Body of pancreas (tissue), 4 donors: ENCODE measurements around the gene SIL1. TPM values are rescaled to one million over a fixed set of nuclear protein-coding genes. Genes with fewer than 3 reads are reported as not detected.

Experiments
- ATAC-seq: fragments of 150-250 bp; one replicate; pipeline ENCODE4 v1.9.1; 2016
- DNase-seq, 4 donors: peaks; one replicate each; pipeline ENCODE4 v3.0.0-alpha.2; 2019
- H3K27ac ChIP-seq, 4 donors: fragments of 200-600 bp; sonication (generic); 1 replicate in 3 of 4; 2 replicates in 1 of 4; pipeline versions ENCODE4 v1.5.1 to v1.6.1; 2016 to 2019; ENCODE audit warnings: mild to moderate bottlenecking in 1 of 4, mixed read lengths in 1 of 4, moderate library complexity in 1 of 4
- H3K27me3 ChIP-seq, 2 donors: fragments of 200-600 bp; sonication (generic); one replicate each; pipeline ENCODE4 v1.6.0; 2016; ENCODE audit warnings: mild to moderate bottlenecking in 1 of 2
- H3K36me3 ChIP-seq, 2 donors: fragments of 200-600 bp; sonication (generic); replicated peaks in 1 of 2; 2 replicates each; pipeline ENCODE4 v1.5.1; 2016; ENCODE audit warnings: low read depth in 2 of 2; ENCODE audit not compliant: insufficient read depth in 1 of 2
- H3K4me1 ChIP-seq: fragments of 200-600 bp; sonication (generic); one replicate; pipeline ENCODE4 v1.6.0; 2016
- H3K4me3 ChIP-seq, 2 donors: fragments of 200-600 bp; sonication (generic); 1 replicate in 1 of 2; 2 replicates in 1 of 2; pipeline ENCODE4 v1.5.1; 2016 to 2019
- H3K9me3 ChIP-seq, 3 donors: fragments of 200-600 bp; sonication (generic); 1 replicate in 2 of 3; 2 replicates in 1 of 3; pipeline ENCODE4 v1.5.1; 2016
- POLR2A ChIP-seq, 3 donors: fragments of 450-650 bp; IDR thresholded peaks; one replicate each; pipeline ENCODE4 v1.6.1; 2016; ENCODE audit warnings: antibody characterized with exemption in 3 of 3, mild to moderate bottlenecking in 2 of 3
- WGBS, 2 donors: methylation state at CpG; one replicate each; pipeline ENCODE4 v1.1.5; 2017; 5-methylcytosine and 5-hydroxymethylcytosine counted together
- intact Hi-C: fragments of 100-400 bp; cut with DNase I; formaldehyde crosslinking; loops from one replicate; pipeline ENCODE4 v1.15.1; 2023
- total RNA-seq, 2 donors: library from RNA; depleted of rRNA; stranded (reverse); fragments of >200 nt; gene quantifications; one replicate each; pipeline ENCODE4 v1.1.0, GENCODE V29; 2016
- TF ChIP-seq, protein P1 (sequence below), 7 experiments: fragments of 450-650 bp in 4 of 7; fragments of 200-600 bp in 3 of 7; sonication (generic) in 3 of 7; IDR thresholded peaks; one replicate each; pipeline ENCODE4 v1.5.1; 2016 to 2019; ENCODE audit warnings: antibody characterized with exemption in 7 of 7

The SIL1 gene
- total RNA-seq, 2 donors from 2014 or later = 57.6 to 124 TPM

DNA sequence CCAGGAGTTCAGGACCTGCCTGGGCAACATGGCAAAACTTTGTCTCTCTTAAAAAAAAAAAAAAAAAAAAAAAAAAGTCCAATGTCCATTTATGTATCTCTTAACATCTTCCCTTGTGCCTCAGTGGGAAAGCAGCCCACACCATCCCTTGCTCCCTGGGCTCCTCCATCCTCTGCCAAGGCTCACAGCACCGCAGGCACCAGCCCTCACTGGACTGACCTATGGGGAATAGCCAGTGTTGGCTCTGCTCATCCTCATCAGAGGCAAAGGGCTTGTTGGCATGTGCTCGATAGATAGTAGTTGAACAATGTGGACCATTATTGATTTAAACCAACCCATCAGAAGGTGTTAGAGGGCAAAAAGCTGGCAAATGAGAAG is 261.2 kb downstream of the SIL1 start:
- Histone ChIP-seq H3K4me3 (no peak overlapping the region), H3K4me1 (no peaks in the 10 kb centered on the region), H3K27ac (no peak overlapping the region), H3K36me3 (peaks cover 0 to 15% of the 10 kb centered on the region in 2 donors), H3K9me3 (no peaks in the 10 kb centered on the region), H3K27me3 (no peaks in the 10 kb centered on the region)
- DNase-seq (no peak), ATAC-seq (no peak)
- TF ChIP-seq, protein P1, sequence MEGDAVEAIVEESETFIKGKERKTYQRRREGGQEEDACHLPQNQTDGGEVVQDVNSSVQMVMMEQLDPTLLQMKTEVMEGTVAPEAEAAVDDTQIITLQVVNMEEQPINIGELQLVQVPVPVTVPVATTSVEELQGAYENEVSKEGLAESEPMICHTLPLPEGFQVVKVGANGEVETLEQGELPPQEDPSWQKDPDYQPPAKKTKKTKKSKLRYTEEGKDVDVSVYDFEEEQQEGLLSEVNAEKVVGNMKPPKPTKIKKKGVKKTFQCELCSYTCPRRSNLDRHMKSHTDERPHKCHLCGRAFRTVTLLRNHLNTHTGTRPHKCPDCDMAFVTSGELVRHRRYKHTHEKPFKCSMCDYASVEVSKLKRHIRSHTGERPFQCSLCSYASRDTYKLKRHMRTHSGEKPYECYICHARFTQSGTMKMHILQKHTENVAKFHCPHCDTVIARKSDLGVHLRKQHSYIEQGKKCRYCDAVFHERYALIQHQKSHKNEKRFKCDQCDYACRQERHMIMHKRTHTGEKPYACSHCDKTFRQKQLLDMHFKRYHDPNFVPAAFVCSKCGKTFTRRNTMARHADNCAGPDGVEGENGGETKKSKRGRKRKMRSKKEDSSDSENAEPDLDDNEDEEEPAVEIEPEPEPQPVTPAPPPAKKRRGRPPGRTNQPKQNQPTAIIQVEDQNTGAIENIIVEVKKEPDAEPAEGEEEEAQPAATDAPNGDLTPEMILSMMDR (IDR thresholded peaks at IDR 0.05) = no peak
- TF ChIP-seq POLR2A (IDR thresholded peaks at IDR 0.05) = no peak
- 61 to 92% methylated on average over 2 of the region's 2 CpGs for WGBS, 2 donors
- intact Hi-C loops = no loop called here

DNA sequence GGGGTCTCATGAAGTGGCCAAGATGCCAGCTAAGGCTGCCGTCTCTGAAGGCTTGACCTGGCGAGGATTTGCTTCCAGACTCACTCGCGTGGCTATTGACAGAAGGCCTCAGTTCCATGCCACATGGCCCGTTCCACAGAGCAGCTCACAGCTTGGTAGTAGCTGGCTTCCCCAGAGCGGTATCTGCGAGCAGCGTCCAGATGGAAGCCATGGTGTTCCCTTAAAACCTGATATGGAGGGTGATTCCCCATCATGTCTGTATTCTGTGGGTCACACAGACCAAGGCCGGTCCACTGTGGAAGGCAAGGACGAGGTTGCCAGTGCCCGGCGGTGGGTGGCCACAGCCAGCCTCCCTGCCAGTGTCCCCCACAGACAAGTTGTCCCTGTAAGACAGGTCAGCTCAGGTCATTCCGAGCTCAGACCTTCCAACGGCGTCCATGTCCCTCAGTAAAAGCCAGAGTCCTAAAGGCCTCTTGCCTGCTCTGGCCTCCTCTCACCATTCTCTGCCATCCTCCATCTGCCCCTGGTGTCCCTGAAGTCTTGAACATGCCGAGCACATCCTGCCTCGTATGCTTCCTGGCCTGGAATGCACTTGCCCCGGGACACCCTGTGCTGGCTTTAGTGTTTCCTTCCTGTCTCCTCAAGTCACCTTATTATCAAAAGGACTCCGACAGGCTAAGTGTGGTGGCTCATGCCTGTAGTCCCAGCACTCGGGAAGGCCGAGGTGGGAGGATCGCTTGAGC is 261.8 kb downstream of the SIL1 start:
- DNase-seq (no peak), ATAC-seq (peak; percentile 28)
- H3K27ac ChIP-seq = peak overlapping the region in 1 of 4 donors; percentile 31
- intact Hi-C loops = no loop called here
- WGBS, 2 donors = 86 to 95% methylated on average over 15 to 22 of the region's 22 CpGs
- no peak overlapping the region for H3K4me3 ChIP-seq
- no peak for TF ChIP-seq POLR2A (IDR thresholded peaks at IDR 0.05)
- TF ChIP-seq, protein P1 (IDR thresholded peaks at IDR 0.05) = no peak
- H3K36me3 ChIP-seq = peaks cover 0 to 19% of the 10 kb centered on the region in 2 donors
- no peaks in the 10 kb centered on the region for H3K9me3 ChIP-seq
- H3K27me3 ChIP-seq = no peaks in the 10 kb centered on the region
- no peaks in the 10 kb centered on the region for H3K4me1 ChIP-seq

DNA sequence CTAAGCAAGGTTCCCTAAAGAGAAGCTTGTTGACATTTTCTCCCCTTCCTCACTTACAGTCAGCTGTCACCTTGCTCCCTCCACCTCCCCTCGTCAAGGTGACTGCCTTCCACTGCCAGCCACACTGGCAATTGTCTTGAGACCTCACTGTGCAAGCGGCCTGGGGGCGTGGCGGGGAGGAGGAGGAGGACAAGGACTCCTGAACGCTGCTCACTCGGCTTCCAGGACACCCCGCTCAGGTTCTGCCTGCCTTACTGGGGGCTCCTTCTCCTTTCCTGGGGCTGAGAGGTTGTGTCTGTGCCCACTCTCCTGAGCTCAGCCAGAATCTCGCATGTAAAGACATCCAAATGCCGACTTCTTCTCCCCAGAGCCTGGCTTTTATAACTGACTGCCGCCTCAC is 262.7 kb downstream of the SIL1 start:
- DNase-seq (no peak), ATAC-seq (no peak)
- no peak for TF ChIP-seq POLR2A (IDR thresholded peaks at IDR 0.05)
- TF ChIP-seq, protein P1 (IDR thresholded peaks at IDR 0.05) = no peak
- intact Hi-C loops = no loop called here
- 85 to 94% methylated on average over 10 of the region's 10 CpGs for WGBS, 2 donors
- H3K4me3 ChIP-seq = no peak overlapping the region
- no peaks in the 10 kb centered on the region for H3K9me3 ChIP-seq
- no peaks in the 10 kb centered on the region for H3K27me3 ChIP-seq
- no peak overlapping the region for H3K27ac ChIP-seq
- H3K36me3 ChIP-seq = peaks cover 0 to 26% of the 10 kb centered on the region in 2 donors
- H3K4me1 ChIP-seq = no peaks in the 10 kb centered on the region

DNA sequence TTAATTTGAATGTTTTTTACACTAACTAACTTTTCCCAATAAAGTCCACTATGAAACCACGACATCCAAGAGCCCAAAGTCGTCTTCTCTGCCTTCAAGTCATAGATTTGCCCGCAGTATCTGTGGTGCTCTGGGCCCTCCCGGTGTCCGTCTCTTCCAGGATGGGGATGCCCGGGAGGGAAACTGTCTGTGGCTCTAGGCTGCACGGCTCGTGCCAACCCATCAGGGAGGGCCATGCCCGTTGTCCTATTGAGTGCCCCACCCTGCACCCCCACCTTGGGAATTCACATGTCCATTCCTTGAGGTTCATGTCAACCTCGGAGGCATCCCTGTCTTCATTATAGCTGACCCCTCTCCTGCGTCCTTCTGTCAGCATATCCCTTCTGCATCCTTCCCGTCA is 263.2 kb downstream of the SIL1 start:
- intact Hi-C loops = no loop called here
- Histone ChIP-seq H3K36me3 (peaks cover 0 to 26% of the 10 kb centered on the region in 2 donors), H3K4me3 (no peak overlapping the region), H3K27ac (no peak overlapping the region), H3K4me1 (no peaks in the 10 kb centered on the region), H3K9me3 (no peaks in the 10 kb centered on the region), H3K27me3 (no peaks in the 10 kb centered on the region)
- ATAC-seq (no peak), DNase-seq (no peak)
- TF ChIP-seq, protein P1 (IDR thresholded peaks at IDR 0.05) = no peak
- no peak for TF ChIP-seq POLR2A (IDR thresholded peaks at IDR 0.05)
- WGBS, 2 donors = 90 to 94% methylated on average over 12 of the region's 12 CpGs
